Neural cell (in vitro differentiated cells): ENCODE data around the gene DUSP5.

Source experiments
- EP300 ChIP-seq: fragments of 450-650 bp; conservative IDR thresholded peaks from 2 replicates; pipeline ENCODE4 v1.6.1; 2014; ENCODE audit warnings: antibody characterized with exemption, mild to moderate bottlenecking, moderate library complexity; ENCODE audit not compliant: poor library complexity, severe bottlenecking
- EZH2 ChIP-seq: fragments of 200-600, 300-800 bp; shearing (Covaris generic), sonication (generic); IDR thresholded peaks from 2 replicates; pipeline ENCODE4 v1.6.1; 2014; ENCODE audit warnings: antibody characterized with exemption, low read length, borderline replicate concordance, mild to moderate bottlenecking; ENCODE audit not compliant: insufficient read depth, poor library complexity, severe bottlenecking
- MXI1 ChIP-seq: fragments of 450-650 bp; conservative IDR thresholded peaks from 2 replicates; pipeline ENCODE4 v1.6.1; 2014; ENCODE audit warnings: antibody characterized with exemption, mild to moderate bottlenecking; ENCODE audit not compliant: poor library complexity, severe bottlenecking
- POLR2AphosphoS5 ChIP-seq: IDR thresholded peaks from 2 replicates; pipeline ENCODE4 v1.6.1; 2012
- RAD21 ChIP-seq: fragments of 450-650 bp; conservative IDR thresholded peaks from 2 replicates; pipeline ENCODE4 v1.6.1; 2014; ENCODE audit warnings: antibody characterized with exemption, mild to moderate bottlenecking, moderate library complexity
- TF ChIP-seq, protein P1 (sequence below): fragments of 450-650 bp; IDR thresholded peaks from 2 replicates; pipeline ENCODE4 v1.5.1; 2014; ENCODE audit warnings: antibody characterized with exemption, mild to moderate bottlenecking, moderate library complexity; ENCODE audit not compliant: poor library complexity, severe bottlenecking
- TF ChIP-seq, protein P2 (sequence below): IDR thresholded peaks from 2 replicates; pipeline ENCODE4 v1.6.1; 2012; ENCODE audit warnings: borderline replicate concordance

DNA sequence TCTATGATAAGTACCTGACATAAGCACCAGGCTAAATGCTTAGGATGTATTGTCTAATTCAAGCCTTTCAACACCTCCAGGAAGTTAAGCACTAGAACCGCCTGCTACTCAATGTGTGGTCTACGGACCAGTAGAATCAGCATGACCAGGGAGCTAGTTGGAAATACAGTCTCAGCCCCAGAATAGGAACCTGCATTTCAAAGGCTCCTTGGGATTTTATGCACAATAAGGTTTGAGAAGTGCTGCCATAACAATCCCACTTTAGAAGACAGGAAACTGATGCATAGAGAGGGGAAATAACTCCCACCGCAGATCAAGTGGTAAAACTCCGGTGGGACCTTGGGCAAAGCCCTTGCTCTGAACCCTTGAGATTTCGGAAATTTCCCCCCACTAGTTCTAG lies 8.8 kb upstream of the DUSP5 start:
- TF ChIP-seq EP300 (no peak), MXI1 (no peak), EZH2 (no peak), POLR2AphosphoS5 (no peak), RAD21 (no peak)
- TF ChIP-seq, protein P1, sequence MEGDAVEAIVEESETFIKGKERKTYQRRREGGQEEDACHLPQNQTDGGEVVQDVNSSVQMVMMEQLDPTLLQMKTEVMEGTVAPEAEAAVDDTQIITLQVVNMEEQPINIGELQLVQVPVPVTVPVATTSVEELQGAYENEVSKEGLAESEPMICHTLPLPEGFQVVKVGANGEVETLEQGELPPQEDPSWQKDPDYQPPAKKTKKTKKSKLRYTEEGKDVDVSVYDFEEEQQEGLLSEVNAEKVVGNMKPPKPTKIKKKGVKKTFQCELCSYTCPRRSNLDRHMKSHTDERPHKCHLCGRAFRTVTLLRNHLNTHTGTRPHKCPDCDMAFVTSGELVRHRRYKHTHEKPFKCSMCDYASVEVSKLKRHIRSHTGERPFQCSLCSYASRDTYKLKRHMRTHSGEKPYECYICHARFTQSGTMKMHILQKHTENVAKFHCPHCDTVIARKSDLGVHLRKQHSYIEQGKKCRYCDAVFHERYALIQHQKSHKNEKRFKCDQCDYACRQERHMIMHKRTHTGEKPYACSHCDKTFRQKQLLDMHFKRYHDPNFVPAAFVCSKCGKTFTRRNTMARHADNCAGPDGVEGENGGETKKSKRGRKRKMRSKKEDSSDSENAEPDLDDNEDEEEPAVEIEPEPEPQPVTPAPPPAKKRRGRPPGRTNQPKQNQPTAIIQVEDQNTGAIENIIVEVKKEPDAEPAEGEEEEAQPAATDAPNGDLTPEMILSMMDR: no peak
- TF ChIP-seq, protein P2, sequence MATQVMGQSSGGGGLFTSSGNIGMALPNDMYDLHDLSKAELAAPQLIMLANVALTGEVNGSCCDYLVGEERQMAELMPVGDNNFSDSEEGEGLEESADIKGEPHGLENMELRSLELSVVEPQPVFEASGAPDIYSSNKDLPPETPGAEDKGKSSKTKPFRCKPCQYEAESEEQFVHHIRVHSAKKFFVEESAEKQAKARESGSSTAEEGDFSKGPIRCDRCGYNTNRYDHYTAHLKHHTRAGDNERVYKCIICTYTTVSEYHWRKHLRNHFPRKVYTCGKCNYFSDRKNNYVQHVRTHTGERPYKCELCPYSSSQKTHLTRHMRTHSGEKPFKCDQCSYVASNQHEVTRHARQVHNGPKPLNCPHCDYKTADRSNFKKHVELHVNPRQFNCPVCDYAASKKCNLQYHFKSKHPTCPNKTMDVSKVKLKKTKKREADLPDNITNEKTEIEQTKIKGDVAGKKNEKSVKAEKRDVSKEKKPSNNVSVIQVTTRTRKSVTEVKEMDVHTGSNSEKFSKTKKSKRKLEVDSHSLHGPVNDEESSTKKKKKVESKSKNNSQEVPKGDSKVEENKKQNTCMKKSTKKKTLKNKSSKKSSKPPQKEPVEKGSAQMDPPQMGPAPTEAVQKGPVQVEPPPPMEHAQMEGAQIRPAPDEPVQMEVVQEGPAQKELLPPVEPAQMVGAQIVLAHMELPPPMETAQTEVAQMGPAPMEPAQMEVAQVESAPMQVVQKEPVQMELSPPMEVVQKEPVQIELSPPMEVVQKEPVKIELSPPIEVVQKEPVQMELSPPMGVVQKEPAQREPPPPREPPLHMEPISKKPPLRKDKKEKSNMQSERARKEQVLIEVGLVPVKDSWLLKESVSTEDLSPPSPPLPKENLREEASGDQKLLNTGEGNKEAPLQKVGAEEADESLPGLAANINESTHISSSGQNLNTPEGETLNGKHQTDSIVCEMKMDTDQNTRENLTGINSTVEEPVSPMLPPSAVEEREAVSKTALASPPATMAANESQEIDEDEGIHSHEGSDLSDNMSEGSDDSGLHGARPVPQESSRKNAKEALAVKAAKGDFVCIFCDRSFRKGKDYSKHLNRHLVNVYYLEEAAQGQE: no peak
